GM12878 (cell line): Measurements from ENCODE around the gene SCG3. TPM values are rescaled to one million over a fixed set of nuclear protein-coding genes. Genes with fewer than 3 reads are reported as not detected.

Source experiments
- ATAC-seq: fragments of 200-7000 bp; cut with Tn5 transposase; 3 replicates; pipeline ENCODE4 v1.9.1; 2020; ENCODE audit warnings: mild to moderate bottlenecking, moderate library complexity
- BruUV-seq: library from RNA; stranded (reverse); fragments of 400-500 nt; replicated peaks from 2 replicates; lab custom pipeline; 2021; lab: Mats Ljungman, UMichigan
- CTCF ChIA-PET: fragments of 300-600 bp; sonication (Branson Sonifier 250); formaldehyde crosslinking; extraction: SDS; loops from one replicate; lab custom pipeline; 2021; ENCODE audit warnings: inconsistent platforms; lab: Yijun Ruan, JAX
- POLR2A ChIA-PET: fragments of 350-600 bp; formaldehyde crosslinking; extraction: SDS; loops from one replicate; lab custom pipeline; 2021; ENCODE audit warnings: inconsistent platforms; lab: Charles Lee
- RAD21 ChIA-PET: fragments of 300-600 bp; sonication (Branson Sonifier 250); formaldehyde crosslinking; loops from one replicate; lab custom pipeline; 2023; ENCODE audit warnings: antibody characterized with exemption; ENCODE audit not compliant: unreplicated experiment; lab: Charles Lee
- SMC1A ChIA-PET: fragments of 300-600 bp; sonication (Branson Sonifier 250); formaldehyde crosslinking; loops from one replicate; lab custom pipeline; 2023; ENCODE audit not compliant: unreplicated experiment, uncharacterized antibody; lab: Charles Lee
- DNase-seq: peaks from one replicate; pipeline ENCODE4 v3.0.0-alpha.2; 2011; ENCODE audit warnings: low read depth, low spot score
- FAIRE-seq: peaks from 3 replicates; lab custom pipeline; 2011; peaks lifted over from hg19 to GRCh38; lab: Jason Lieb, UNC
- H2AFZ ChIP-seq: 2 replicates; pipeline ENCODE4 v1.6.0; 2011; ENCODE audit warnings: low read depth, low read length, control low read depth; ENCODE audit not compliant: control insufficient read depth
- H3K27ac ChIP-seq: 2 replicates; pipeline ENCODE4 v1.5.1; 2011; ENCODE audit warnings: control low read depth; ENCODE audit not compliant: control insufficient read depth, insufficient read depth
- H3K27me3 ChIP-seq, 2 experiments: replicated peaks in 1 of 2; 2 replicates each; pipeline versions ENCODE4 v1.6.0 to v1.6.1; 2011; ENCODE audit warnings: low read length in 1 of 2; ENCODE audit not compliant: control insufficient read depth in 2 of 2, insufficient read depth in 2 of 2
- H3K36me3 ChIP-seq, 2 experiments: 2 replicates each; pipeline ENCODE4 v1.5.1; 2011; ENCODE audit warnings: low read length in 1 of 2; ENCODE audit not compliant: control insufficient read depth in 2 of 2, insufficient read depth in 2 of 2
- H3K4me1 ChIP-seq: 2 replicates; pipeline ENCODE4 v1.6.1; 2011; ENCODE audit warnings: mild to moderate bottlenecking, low read length, moderate library complexity, mixed read lengths; ENCODE audit not compliant: control insufficient read depth, insufficient read depth
- H3K4me2 ChIP-seq: 2 replicates; pipeline ENCODE4 v1.6.0; 2011; ENCODE audit warnings: control low read depth; ENCODE audit not compliant: control insufficient read depth, insufficient read depth
- H3K4me3 ChIP-seq: fragments of 200-600 bp; sonication (generic); 2 replicates; pipeline ENCODE4 v1.5.1; 2016
- H3K79me2 ChIP-seq: 2 replicates; pipeline ENCODE4 v1.6.0; 2011; ENCODE audit warnings: low read length; ENCODE audit not compliant: control insufficient read depth, insufficient read depth
- H3K9ac ChIP-seq: 2 replicates; pipeline ENCODE4 v1.8.0; 2011; ENCODE audit warnings: low read length, control low read depth, mixed read lengths; ENCODE audit not compliant: control insufficient read depth, insufficient read depth
- H3K9me3 ChIP-seq: replicated peaks from 3 replicates; pipeline ENCODE4 v1.5.1; 2011; ENCODE audit warnings: mild to moderate bottlenecking, low read length; ENCODE audit not compliant: control insufficient read depth, insufficient read depth
- H4K20me1 ChIP-seq: 2 replicates; pipeline ENCODE4 v1.6.0; 2011; ENCODE audit not compliant: control insufficient read depth, insufficient read depth
- ASH2L ChIP-seq: fragments of 300-600, 200-600 bp; sonication (generic); IDR thresholded peaks from 2 replicates; pipeline ENCODE4 v1.6.1; 2017; ENCODE audit warnings: low read depth, mild to moderate bottlenecking, borderline replicate concordance
- CBFB ChIP-seq: IDR thresholded peaks from 2 replicates; pipeline ENCODE4 v1.6.1; 2016; ENCODE audit warnings: antibody characterized with exemption, low read depth
- CTCF ChIP-seq, 3 experiments: IDR thresholded peaks in 2 of 3; conservative IDR thresholded peaks in 1 of 3; 2 replicates each; pipeline ENCODE4 v1.5.1; 2011; ENCODE audit warnings: low read depth in 3 of 3, low read length in 3 of 3, mild to moderate bottlenecking in 3 of 3, control low read depth in 2 of 3, moderate library complexity in 2 of 3, inconsistent platforms in 1 of 3, mixed read lengths in 1 of 3; ENCODE audit not compliant: control insufficient read depth in 2 of 3, insufficient read depth in 1 of 3; ENCODE audit errors: extremely low read depth in 1 of 3
- GATAD2B ChIP-seq: fragments of 450-650 bp; conservative IDR thresholded peaks from 2 replicates; pipeline ENCODE4 v1.6.1; 2017; ENCODE audit warnings: low read depth, mild to moderate bottlenecking, moderate library complexity
- JUNB ChIP-seq: IDR thresholded peaks from 2 replicates; pipeline ENCODE4 v1.6.1; 2016; ENCODE audit warnings: antibody characterized with exemption, mild to moderate bottlenecking
- MTA2 ChIP-seq: fragments of 450-650 bp; IDR thresholded peaks from 2 replicates; pipeline ENCODE4 v1.6.1; 2016; ENCODE audit warnings: low read depth, mild to moderate bottlenecking, moderate library complexity
- MYC ChIP-seq: IDR thresholded peaks from 2 replicates; pipeline ENCODE4 v1.6.1; 2011; ENCODE audit warnings: mild to moderate bottlenecking, low read length, moderate library complexity, inconsistent platforms; ENCODE audit not compliant: insufficient read depth, insufficient replicate concordance, insufficient read length, severe bottlenecking
- NFYA ChIP-seq: IDR thresholded peaks from 2 replicates; pipeline ENCODE4 v1.6.1; 2011; ENCODE audit warnings: low read depth, mild to moderate bottlenecking, low read length, improper control_type of control experiment, borderline replicate concordance
- POLR2A ChIP-seq: IDR thresholded peaks from 2 replicates; pipeline ENCODE4 v1.6.1; 2011; ENCODE audit warnings: low read depth, mild to moderate bottlenecking, low read length
- SIX5 ChIP-seq: IDR thresholded peaks from 2 replicates; pipeline ENCODE4 v1.6.1; 2011; ENCODE audit warnings: mild to moderate bottlenecking, low read depth, low read length, moderate library complexity; ENCODE audit not compliant: severe bottlenecking
- TCF12 ChIP-seq: IDR thresholded peaks from 2 replicates; pipeline ENCODE4 v1.6.1; 2011; ENCODE audit warnings: low read depth, mild to moderate bottlenecking, low read length
- ZNF24 ChIP-seq: fragments of 450-650 bp; IDR thresholded peaks from 2 replicates; pipeline ENCODE4 v1.6.1; 2017; ENCODE audit warnings: antibody characterized with exemption, mild to moderate bottlenecking
- ZNF274 ChIP-seq: IDR thresholded peaks from one replicate; pipeline ENCODE4 v1.8.0; 2011; ENCODE audit not compliant: insufficient read length, insufficient read depth
- WGBS: methylation state at CpG from one replicate; pipeline ENCODE4 v1.1.6; 2016; ENCODE audit warnings: low lambda C conversion rate; ENCODE audit not compliant: insufficient replicate concordance, insufficient coverage; ENCODE audit errors: missing lambda C conversion rate; 5-methylcytosine and 5-hydroxymethylcytosine counted together
- in situ Hi-C: fragments of 300-500 bp; cut with MboI; formaldehyde crosslinking; loops from 9 replicates; pipeline ENCODE4 v1.14.3; 2018; ENCODE audit warnings: mixed read lengths
- intact Hi-C: fragments of 100-400 bp; cut with micrococcal nuclease; formaldehyde crosslinking; loops from one replicate; pipeline ENCODE4 v1.14.2; 2022; ENCODE audit not compliant: unreplicated experiment
- polyA plus RNA-seq, 11 experiments: library from polyadenylated mRNA; depleted of rRNA in 4 of 11; unstranded in 6 of 11; stranded (reverse) in 5 of 11; fragments of >200 nt; fragmentation: Nextera tagmentation in 4 of 11; fragmentation: Illumina TruSeq in 1 of 11; extraction: Ambion mirVana in 4 of 11; extraction: Trizol in 1 of 11; gene quantifications; 1 replicate in 1 of 11; 2 replicates in 10 of 11; pipeline versions ENCODE4 v1.2.1 to v1.2.3, GENCODE V29; 2011 to 2016; ENCODE audit warnings: inconsistent platforms in 2 of 11, missing spikeins in 2 of 11, low read depth in 1 of 11
- total RNA-seq, 4 experiments: library from RNA; depleted of rRNA in 3 of 4; stranded (reverse); fragments of >200 nt in 3 of 4; fragmentation: Illumina TruSeq in 1 of 4; extraction: Trizol in 1 of 4; gene quantifications; 2 replicates each; pipeline versions ENCODE4 v1.2.1 to v1.2.3, GENCODE V29; 2013 to 2021
- TF ChIP-seq, protein P1 (sequence below): fragments of 450-650 bp; IDR thresholded peaks from 2 replicates; pipeline ENCODE4 v1.6.1; 2017; ENCODE audit warnings: mild to moderate bottlenecking, moderate library complexity
- TF ChIP-seq, protein P2 (sequence below): fragments of 450-650 bp; conservative IDR thresholded peaks from 2 replicates; pipeline ENCODE4 v1.6.1; 2017; ENCODE audit warnings: mild to moderate bottlenecking, moderate library complexity

Gene SCG3
- total and polyA plus RNA-seq, 10 of the 15 experiments (the other 5 are each of a cell fraction or from before 2014, with no cell fraction given) = 0.03 to 0.15 (median 0.04) TPM; not detected in 7

DNA sequence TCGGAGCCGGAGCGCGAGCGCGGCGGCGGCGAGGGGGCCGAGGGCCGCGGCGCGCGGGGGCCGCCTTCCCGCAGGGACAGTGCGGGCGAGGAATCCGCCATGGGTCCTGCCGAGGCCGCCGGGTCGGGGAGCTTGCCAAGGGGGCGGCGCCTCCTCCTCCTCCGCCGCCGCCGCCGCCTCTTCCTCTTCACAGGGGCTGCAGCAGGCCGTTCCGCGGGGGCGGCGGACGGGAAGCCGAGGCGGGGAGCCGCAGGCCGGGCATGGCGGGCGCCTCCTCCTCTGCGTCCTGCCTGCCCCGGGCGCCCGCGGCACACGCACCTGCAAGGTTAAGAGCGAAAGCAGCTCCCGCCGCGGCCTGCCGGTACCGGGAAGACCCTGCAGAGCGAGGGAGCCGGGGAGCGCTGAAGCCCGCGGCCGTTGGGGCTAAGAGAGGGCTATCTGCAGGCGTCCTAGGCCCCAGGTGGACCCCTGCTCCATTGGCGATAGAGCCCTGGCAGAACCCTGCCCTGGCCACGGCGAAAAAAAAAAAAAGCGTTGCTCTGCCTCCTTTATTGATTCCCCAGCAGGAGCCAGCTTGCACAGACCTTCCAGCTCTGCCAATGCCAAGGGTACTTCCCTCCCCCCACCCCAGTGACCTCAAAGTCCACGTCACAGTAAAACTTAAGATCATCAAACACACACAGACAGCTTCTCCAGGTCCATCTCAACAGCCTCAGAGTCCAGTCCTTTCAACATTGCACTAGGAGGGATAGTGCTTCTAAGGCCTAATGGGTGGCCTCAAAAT is 56.4 kb downstream of the SCG3 start, which contains the start of gene LYSMD2:
LYSMD2 (minus strand) TSS at position 134 of the 784 bp plus-strand sequence; CDS start at position 101, 33 bp downstream.
- CTCF ChIA-PET = interaction anchor here (1.0 to 10.1 kb wide), 5 partner anchors 22 to 201 kb away, joined by 4 to 136 read pairs (median 7); no protein-coding TSS in a partner anchor
- Histone ChIP-seq H3K79me2 (peaks cover 54% of the 10 kb centered on the region), H3K4me1 (peaks cover 22% of the 10 kb centered on the region), H3K36me3 (no peaks in the 10 kb centered on the region), H3K9ac (peak within 1 kb of the TSS; percentile 78), H4K20me1 (no peaks in the 10 kb centered on the region), H3K27me3 (no peaks in the 10 kb centered on the region), H3K9me3 (no peaks in the 10 kb centered on the region), H3K4me3 (peak within 1 kb of the TSS; percentile 77), H3K4me2 (peak within 1 kb of the TSS; percentile 95), H2AFZ (peak within 1 kb of the TSS; percentile 73), H3K27ac (peak within 1 kb of the TSS; percentile 94)
- ATAC-seq = peak; percentile 46
- intact Hi-C loops (loop anchor here (2.0 to 10.0 kb wide), 4 partner anchors 39 to 367 kb away; partner anchors contain the start of gene DMXL2), in situ Hi-C loops (no loop called here)
- RAD21 ChIA-PET = interaction anchor here (0.6 to 5.5 kb wide), 10 partner anchors 11 to 729 kb away, joined by 3 to 33 read pairs (median 5); no protein-coding TSS in a partner anchor
- FAIRE-seq = no peak
- 2% methylated on average over 34 of the region's 67 CpGs for WGBS
- no peak for DNase-seq
- SMC1A ChIA-PET = interaction anchor here (0.6 to 5.2 kb wide), 11 partner anchors 11 to 269 kb away, joined by 3 to 45 read pairs (median 4); no protein-coding TSS in a partner anchor
- no TSS peak for BruUV-seq
- POLR2A ChIA-PET = interaction anchor here (0.5 to 2.4 kb wide), 6 partner anchors 9 to 116 kb away, joined by 3 to 11 read pairs (median 4); partner anchors contain the start of gene DMXL2
- TF ChIP-seq MTA2 (no peak), MYC (no peak), CTCF (IDR thresholded peaks at IDR 0.05 in 2 of 3, conservative IDR thresholded peaks at IDR 0.05 in 1 of 3; ENCODE audit: control insufficient read depth in 2 of 3, extremely low read depth in 1 of 3, insufficient read depth in 1 of 3, low read depth in 3 of 3, low read length in 3 of 3) (no peak), JUNB (no peak), POLR2A (peak; percentile 47), CBFB (no peak), GATAD2B (peak; percentile 97), ZNF24 (no peak), ZNF274 (no peak), TCF12 (no peak), SIX5 (no peak), NFYA (no peak), ASH2L (peak; percentile 74; the same call in 1 of the 2 replicates)
- TF ChIP-seq, protein P1, sequence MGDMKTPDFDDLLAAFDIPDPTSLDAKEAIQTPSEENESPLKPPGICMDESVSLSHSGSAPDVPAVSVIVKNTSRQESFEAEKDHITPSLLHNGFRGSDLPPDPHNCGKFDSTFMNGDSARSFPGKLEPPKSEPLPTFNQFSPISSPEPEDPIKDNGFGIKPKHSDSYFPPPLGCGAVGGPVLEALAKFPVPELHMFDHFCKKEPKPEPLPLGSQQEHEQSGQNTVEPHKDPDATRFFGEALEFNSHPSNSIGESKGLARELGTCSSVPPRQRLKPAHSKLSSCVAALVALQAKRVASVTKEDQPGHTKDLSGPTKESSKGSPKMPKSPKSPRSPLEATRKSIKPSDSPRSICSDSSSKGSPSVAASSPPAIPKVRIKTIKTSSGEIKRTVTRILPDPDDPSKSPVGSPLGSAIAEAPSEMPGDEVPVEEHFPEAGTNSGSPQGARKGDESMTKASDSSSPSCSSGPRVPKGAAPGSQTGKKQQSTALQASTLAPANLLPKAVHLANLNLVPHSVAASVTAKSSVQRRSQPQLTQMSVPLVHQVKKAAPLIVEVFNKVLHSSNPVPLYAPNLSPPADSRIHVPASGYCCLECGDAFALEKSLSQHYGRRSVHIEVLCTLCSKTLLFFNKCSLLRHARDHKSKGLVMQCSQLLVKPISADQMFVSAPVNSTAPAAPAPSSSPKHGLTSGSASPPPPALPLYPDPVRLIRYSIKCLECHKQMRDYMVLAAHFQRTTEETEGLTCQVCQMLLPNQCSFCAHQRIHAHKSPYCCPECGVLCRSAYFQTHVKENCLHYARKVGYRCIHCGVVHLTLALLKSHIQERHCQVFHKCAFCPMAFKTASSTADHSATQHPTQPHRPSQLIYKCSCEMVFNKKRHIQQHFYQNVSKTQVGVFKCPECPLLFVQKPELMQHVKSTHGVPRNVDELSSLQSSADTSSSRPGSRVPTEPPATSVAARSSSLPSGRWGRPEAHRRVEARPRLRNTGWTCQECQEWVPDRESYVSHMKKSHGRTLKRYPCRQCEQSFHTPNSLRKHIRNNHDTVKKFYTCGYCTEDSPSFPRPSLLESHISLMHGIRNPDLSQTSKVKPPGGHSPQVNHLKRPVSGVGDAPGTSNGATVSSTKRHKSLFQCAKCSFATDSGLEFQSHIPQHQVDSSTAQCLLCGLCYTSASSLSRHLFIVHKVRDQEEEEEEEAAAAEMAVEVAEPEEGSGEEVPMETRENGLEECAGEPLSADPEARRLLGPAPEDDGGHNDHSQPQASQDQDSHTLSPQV = no peak
- TF ChIP-seq, protein P2, sequence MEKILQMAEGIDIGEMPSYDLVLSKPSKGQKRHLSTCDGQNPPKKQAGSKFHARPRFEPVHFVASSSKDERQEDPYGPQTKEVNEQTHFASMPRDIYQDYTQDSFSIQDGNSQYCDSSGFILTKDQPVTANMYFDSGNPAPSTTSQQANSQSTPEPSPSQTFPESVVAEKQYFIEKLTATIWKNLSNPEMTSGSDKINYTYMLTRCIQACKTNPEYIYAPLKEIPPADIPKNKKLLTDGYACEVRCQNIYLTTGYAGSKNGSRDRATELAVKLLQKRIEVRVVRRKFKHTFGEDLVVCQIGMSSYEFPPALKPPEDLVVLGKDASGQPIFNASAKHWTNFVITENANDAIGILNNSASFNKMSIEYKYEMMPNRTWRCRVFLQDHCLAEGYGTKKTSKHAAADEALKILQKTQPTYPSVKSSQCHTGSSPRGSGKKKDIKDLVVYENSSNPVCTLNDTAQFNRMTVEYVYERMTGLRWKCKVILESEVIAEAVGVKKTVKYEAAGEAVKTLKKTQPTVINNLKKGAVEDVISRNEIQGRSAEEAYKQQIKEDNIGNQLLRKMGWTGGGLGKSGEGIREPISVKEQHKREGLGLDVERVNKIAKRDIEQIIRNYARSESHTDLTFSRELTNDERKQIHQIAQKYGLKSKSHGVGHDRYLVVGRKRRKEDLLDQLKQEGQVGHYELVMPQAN = peak; percentile 74; the same call in 1 of the 2 replicates
